Naive thymus-derived CD4-positive, alpha-beta T cell (primary cell): ENCODE results near the gene FPR2. TPM values are rescaled to one million over a fixed set of nuclear protein-coding genes. Genes with fewer than 3 reads are reported as not detected.
"Not testable (repeated sequence)": the region's sequence is repeated elsewhere in the genome, so short reads cannot be mapped to it uniquely, and the experiment has no call there.

ENCODE experiments used
- ATAC-seq: fragments of 150-1000 bp; cut with Tn5 transposase; 2 replicates; pipeline ENCODE4 v1.10.0; 2021; ENCODE audit warnings: mild to moderate bottlenecking, moderate library complexity
- CTCF ChIA-PET: fragments of 350-600 bp; sonication (Branson Sonifier 250); formaldehyde crosslinking; loops from one replicate; lab custom pipeline; 2021; ENCODE audit warnings: antibody characterized with exemption; lab: Charles Lee
- POLR2A ChIA-PET: fragments of 350-600 bp; sonication (Branson Sonifier 250); formaldehyde crosslinking; loops from one replicate; lab custom pipeline; 2021; ENCODE audit warnings: antibody characterized with exemption, inconsistent platforms; lab: Charles Lee
- DNase-seq, 9 donors: peaks; one replicate each; pipeline versions ENCODE4 v3.0.0 to v3.0.0-alpha.2; 2020 to 2022; ENCODE audit warnings: mixed read lengths in 1 of 9
- H3K27ac ChIP-seq: one replicate; pipeline ENCODE4 v1.7.0; 2013; ENCODE audit warnings: mild to moderate bottlenecking, low read depth, low read length, moderate library complexity
- H3K27me3 ChIP-seq, 2 donors: one replicate each; pipeline ENCODE4 v1.7.0; 2013; ENCODE audit warnings: low read length in 2 of 2, mild to moderate bottlenecking in 2 of 2, moderate library complexity in 2 of 2; ENCODE audit not compliant: control insufficient read depth in 2 of 2, insufficient read depth in 2 of 2
- H3K36me3 ChIP-seq, 3 experiments: 1 replicate in 2 of 3; 2 replicates in 1 of 3; pipeline ENCODE4 v1.7.0; 2013; ENCODE audit warnings: low read length in 3 of 3, mild to moderate bottlenecking in 3 of 3, moderate library complexity in 1 of 3; ENCODE audit not compliant: insufficient read depth in 3 of 3, control insufficient read depth in 2 of 3
- H3K4me1 ChIP-seq, 2 donors: one replicate each; pipeline ENCODE4 v1.7.0; 2013; ENCODE audit warnings: low read length in 2 of 2, mild to moderate bottlenecking in 2 of 2, moderate library complexity in 1 of 2; ENCODE audit not compliant: control insufficient read depth in 2 of 2, insufficient read depth in 2 of 2
- H3K4me3 ChIP-seq: 2 replicates; pipeline ENCODE4 v1.7.0; 2013; ENCODE audit warnings: mild to moderate bottlenecking, low read length
- H3K9me3 ChIP-seq, 3 experiments: 1 replicate in 2 of 3; 2 replicates in 1 of 3; pipeline ENCODE4 v1.7.0; 2013; ENCODE audit warnings: low read length in 3 of 3; ENCODE audit not compliant: control insufficient read depth in 2 of 3
- H3K27ac Mint-ChIP-seq, 9 donors: one replicate each; pipeline ENCODE4 v1.8.0; 2020 to 2022; ENCODE audit warnings: mixed read lengths in 9 of 9, mild to moderate bottlenecking in 8 of 9, moderate library complexity in 5 of 9, inconsistent platforms in 2 of 9
- H3K27me3 Mint-ChIP-seq, 5 donors: one replicate each; pipeline ENCODE4 v1.8.0; 2021 to 2022; ENCODE audit warnings: mixed read lengths in 5 of 5, mild to moderate bottlenecking in 1 of 5
- H3K36me3 Mint-ChIP-seq, 5 donors: one replicate each; pipeline ENCODE4 v1.8.0; 2020 to 2022; ENCODE audit warnings: mixed read lengths in 5 of 5, mild to moderate bottlenecking in 3 of 5, inconsistent platforms in 1 of 5
- H3K4me1 Mint-ChIP-seq, 7 donors: one replicate each; pipeline ENCODE4 v1.8.0; 2020 to 2022; ENCODE audit warnings: mixed read lengths in 7 of 7, mild to moderate bottlenecking in 3 of 7, inconsistent platforms in 1 of 7
- H3K4me3 Mint-ChIP-seq, 10 donors: one replicate each; pipeline ENCODE4 v1.8.0; 2020 to 2022; ENCODE audit warnings: mild to moderate bottlenecking in 10 of 10, mixed read lengths in 10 of 10, moderate library complexity in 6 of 10, inconsistent platforms in 2 of 10
- H3K9me3 Mint-ChIP-seq, 11 donors: one replicate each; pipeline ENCODE4 v1.8.0; 2020 to 2022; ENCODE audit warnings: mixed read lengths in 11 of 11, mild to moderate bottlenecking in 4 of 11, inconsistent platforms in 1 of 11, moderate library complexity in 1 of 11
- intact Hi-C, 2 donors: fragments of 100-400 bp; cut with micrococcal nuclease; formaldehyde crosslinking; loops; one replicate each; pipeline ENCODE4 v1.15.1; 2023
- polyA plus RNA-seq, 2 donors: library from polyadenylated mRNA; unstranded; fragments of 300-500 nt; fragmentation: Illumina TruSeq; gene quantifications; one replicate each; pipeline ENCODE4 v1.2.3, GENCODE V29; 2021
- total RNA-seq, 6 experiments: library from RNA in 5 of 6; stranded (reverse) in 5 of 6; gene quantifications; 1 replicate in 5 of 6; 2 replicates in 1 of 6; pipeline ENCODE4 v1.2.3 and lab custom pipeline; 2021 to 2026

The FPR2 gene
- total and polyA plus RNA-seq, 7 experiments from 2014 or later: 0.16 to 7.9 TPM; not detected in 5

- peak overlapping the region in 1 of 9 donors; percentile 76 for H3K27ac Mint-ChIP-seq
Measured at GRCh38 chr19:51761696-51762095, 716 bp downstream of the FPR2 start.

GRCh38 chr19:51765086-51765485, 4.1 kb downstream of the FPR2 start:
- DNase-seq (no peak), ATAC-seq (no peak)
- H3K27me3 Mint-ChIP-seq: peaks cover 0 to 48% (median 35%) of the 10 kb centered on the region in 5 donors
- CTCF ChIA-PET: no interaction called here
- H3K4me1 Mint-ChIP-seq: peaks cover 0 to 4% (median 0%) of the 10 kb centered on the region in 7 donors
- no peaks in the 10 kb centered on the region for H3K27me3 ChIP-seq
- POLR2A ChIA-PET: no interaction called here
- intact Hi-C loops: no loop called here
- H3K36me3 ChIP-seq: no peaks in the 10 kb centered on the region
- peaks cover 0 to 4% (median 0%) of the 10 kb centered on the region in 5 donors for H3K36me3 Mint-ChIP-seq
- H3K27ac Mint-ChIP-seq: no peak overlapping the region
- no peaks in the 10 kb centered on the region for H3K4me1 ChIP-seq
- no peaks in the 10 kb centered on the region for H3K9me3 ChIP-seq
- H3K27ac ChIP-seq: no peak overlapping the region
- no peak overlapping the region for H3K4me3 ChIP-seq
- H3K9me3 Mint-ChIP-seq: peaks cover 0 to 22% (median 2%) of the 10 kb centered on the region in 11 donors
- no peak overlapping the region for H3K4me3 Mint-ChIP-seq

More at GRCh38 chr19:51761696-51762095, 716 bp downstream of the FPR2 start:
- Histone ChIP-seq H3K4me3 (no peak overlapping the region), H3K36me3 (no peaks in the 10 kb centered on the region), H3K4me1 (no peaks in the 10 kb centered on the region), H3K27ac (no peak overlapping the region), H3K9me3 (no peaks in the 10 kb centered on the region), H3K27me3 (no peaks in the 10 kb centered on the region)
- no peak overlapping the region for H3K4me3 Mint-ChIP-seq
- peaks cover 0 to 4% (median 0%) of the 10 kb centered on the region in 5 donors for H3K36me3 Mint-ChIP-seq
- no peak for DNase-seq
- POLR2A ChIA-PET: no interaction called here
- ATAC-seq: no peak
- H3K4me1 Mint-ChIP-seq: peaks cover 0 to 4% (median 0%) of the 10 kb centered on the region in 7 donors
- CTCF ChIA-PET: interaction anchor here (0.7 to 1.0 kb wide), 2 partner anchors 9 to 843 kb away, joined by 3 read pairs; no protein-coding TSS in a partner anchor
- intact Hi-C loops: no loop called here
- H3K9me3 Mint-ChIP-seq: peaks cover 0 to 29% (median 5%) of the 10 kb centered on the region in 11 donors
- peaks cover 0 to 41% (median 34%) of the 10 kb centered on the region in 5 donors for H3K27me3 Mint-ChIP-seq

- intact Hi-C loops: no loop called here
- H3K27ac ChIP-seq: no peak overlapping the region
- no peaks in the 10 kb centered on the region for H3K36me3 ChIP-seq
- Mint-ChIP-seq H3K9me3 (peaks cover 0 to 21% (median 2%) of the 10 kb centered on the region in 11 donors), H3K36me3 (peaks cover 0 to 4% (median 0%) of the 10 kb centered on the region in 5 donors), H3K27ac (no peak overlapping the region), H3K27me3 (peaks cover 0 to 52% (median 38%) of the 10 kb centered on the region in 5 donors), H3K4me1 (peaks cover 0 to 4% (median 0%) of the 10 kb centered on the region in 7 donors), H3K4me3 (no peak overlapping the region)
- no peaks in the 10 kb centered on the region for H3K4me1 ChIP-seq
- DNase-seq: no peak
- ChIA-PET POLR2A (no interaction called here), CTCF (no interaction called here)
- H3K27me3 ChIP-seq: no peaks in the 10 kb centered on the region
- no peak overlapping the region for H3K4me3 ChIP-seq
- ATAC-seq: no peak
- H3K9me3 ChIP-seq: no peaks in the 10 kb centered on the region
Measured at GRCh38 chr19:51766461-51766860, 5.5 kb downstream of the FPR2 start.

GRCh38 chr19:51771376-51772130, 10.6 kb downstream of the FPR2 start:
- ChIA-PET POLR2A (no interaction called here), CTCF (no interaction called here)
- Mint-ChIP-seq H3K27ac (no peak overlapping the region), H3K36me3 (no peaks in the 10 kb centered on the region), H3K4me3 (no peak overlapping the region), H3K4me1 (no peaks in the 10 kb centered on the region), H3K27me3 (peaks cover 2 to 55% (median 50%) of the 10 kb centered on the region in 5 donors), H3K9me3 (peaks cover 0 to 14% (median 2%) of the 10 kb centered on the region in 11 donors)
- intact Hi-C loops: no loop called here
- ATAC-seq (peak; percentile 88), DNase-seq (no peak)
- H3K36me3 ChIP-seq: no peaks in the 10 kb centered on the region
- peaks cover 0 to 3% of the 10 kb centered on the region in 2 donors for H3K27me3 ChIP-seq
- H3K9me3 ChIP-seq: no peaks in the 10 kb centered on the region
- no peak overlapping the region for H3K4me3 ChIP-seq
- H3K27ac ChIP-seq: no peak overlapping the region
- no peaks in the 10 kb centered on the region for H3K4me1 ChIP-seq

- Histone ChIP-seq H3K27ac (no peak overlapping the region), H3K36me3 (no peaks in the 10 kb centered on the region), H3K9me3 (no peaks in the 10 kb centered on the region), H3K27me3 (peaks cover 0 to 3% of the 10 kb centered on the region in 2 donors), H3K4me3 (no peak overlapping the region), H3K4me1 (no peaks in the 10 kb centered on the region)
- Mint-ChIP-seq H3K4me3 (no peak overlapping the region), H3K9me3 (peaks cover 0 to 14% (median 1%) of the 10 kb centered on the region in 11 donors), H3K36me3 (no peaks in the 10 kb centered on the region), H3K27ac (no peak overlapping the region), H3K4me1 (peaks cover 0 to 4% (median 0%) of the 10 kb centered on the region in 7 donors), H3K27me3 (peaks cover 8 to 63% (median 60%) of the 10 kb centered on the region in 5 donors)
- DNase-seq (no peak), ATAC-seq (no peak)
- POLR2A ChIA-PET: no interaction called here
- CTCF ChIA-PET: no interaction called here
- intact Hi-C loops: no loop called here
Measured at GRCh38 chr19:51772977-51773376, 12.0 kb downstream of the FPR2 start.

- H3K27ac Mint-ChIP-seq, POLR2A ChIA-PET, H3K36me3 ChIP-seq, H3K4me1 Mint-ChIP-seq, H3K4me3 Mint-ChIP-seq, H3K27me3 ChIP-seq, H3K4me1 ChIP-seq, CTCF ChIA-PET, H3K9me3 ChIP-seq, H3K4me3 ChIP-seq, DNase-seq, ATAC-seq, H3K36me3 Mint-ChIP-seq, H3K27ac ChIP-seq: not testable (repeated sequence)
- intact Hi-C loops: loop anchor here in 1 of 2 donors (2.0 kb wide), 1 partner anchor 120 kb away; no protein-coding TSS in a partner anchor
- peaks cover 13 to 79% (median 68%) of the 10 kb centered on the region in 5 donors for H3K27me3 Mint-ChIP-seq
- H3K9me3 Mint-ChIP-seq: peaks cover 0 to 14% (median 1%) of the 10 kb centered on the region in 11 donors
Measured at GRCh38 chr19:51776561-51776960, 15.6 kb downstream of the FPR2 start.
